HepG2 (cell line): ENCODE results near the gene CLEC5A.

Experiments used
- ATF7-NPFF ChIP-seq: sonication (generic); formaldehyde crosslinking; IDR thresholded peaks from 2 replicates; pipeline ENCODE4 v1.8.1; 2023; ENCODE audit warnings: mild to moderate bottlenecking, low read depth, missing genetic modification reagents, moderate library complexity
- FLYWCH1 ChIP-seq: sonication (generic); formaldehyde crosslinking; IDR thresholded peaks from 2 replicates; pipeline ENCODE4 v1.8.1; 2023; ENCODE audit warnings: mild to moderate bottlenecking, missing genetic modification reagents
- HOXA7 ChIP-seq: sonication (generic); formaldehyde crosslinking; IDR thresholded peaks from 2 replicates; pipeline ENCODE4 v1.8.1; 2022; ENCODE audit warnings: mild to moderate bottlenecking, missing genetic modification reagents, moderate library complexity
- NFE2L2 ChIP-seq: fragments of 150-350 bp; IDR thresholded peaks from 2 replicates; pipeline ENCODE4 v1.6.1; 2014; ENCODE audit warnings: low read length
- RORA ChIP-seq: sonication (generic); formaldehyde crosslinking; IDR thresholded peaks from 2 replicates; pipeline ENCODE4 v1.5.0; 2020; ENCODE audit warnings: mild to moderate bottlenecking, missing genetic modification reagents, moderate library complexity
- SKI ChIP-seq: fragments of 450-650 bp; IDR thresholded peaks from one replicate; pipeline ENCODE4 v1.6.1; 2018; ENCODE audit warnings: mild to moderate bottlenecking; ENCODE audit not compliant: partially characterized antibody
- SUZ12 ChIP-seq: fragments of 150-350 bp; IDR thresholded peaks from 2 replicates; pipeline ENCODE4 v1.6.1; 2014; ENCODE audit warnings: low read depth, low read length
- ZNF33B ChIP-seq: sonication (generic); formaldehyde crosslinking; IDR thresholded peaks from 2 replicates; pipeline ENCODE4 v1.5.1; 2020; ENCODE audit warnings: mild to moderate bottlenecking, missing genetic modification reagents
- ZSCAN9 ChIP-seq: IDR thresholded peaks from 2 replicates; pipeline ENCODE4 v1.6.1; 2016; ENCODE audit warnings: borderline replicate concordance
- TF ChIP-seq, protein P1 (sequence below): sonication (generic); formaldehyde crosslinking; IDR thresholded peaks from 2 replicates; pipeline ENCODE4 v1.4.0; 2020; ENCODE audit warnings: missing genetic modification reagents, borderline replicate concordance
- TF ChIP-seq, protein P2 (sequence below): sonication (generic); formaldehyde crosslinking; IDR thresholded peaks from 2 replicates; pipeline ENCODE4 v1.5.0; 2020; ENCODE audit warnings: mild to moderate bottlenecking, missing genetic modification reagents, moderate library complexity

DNA sequence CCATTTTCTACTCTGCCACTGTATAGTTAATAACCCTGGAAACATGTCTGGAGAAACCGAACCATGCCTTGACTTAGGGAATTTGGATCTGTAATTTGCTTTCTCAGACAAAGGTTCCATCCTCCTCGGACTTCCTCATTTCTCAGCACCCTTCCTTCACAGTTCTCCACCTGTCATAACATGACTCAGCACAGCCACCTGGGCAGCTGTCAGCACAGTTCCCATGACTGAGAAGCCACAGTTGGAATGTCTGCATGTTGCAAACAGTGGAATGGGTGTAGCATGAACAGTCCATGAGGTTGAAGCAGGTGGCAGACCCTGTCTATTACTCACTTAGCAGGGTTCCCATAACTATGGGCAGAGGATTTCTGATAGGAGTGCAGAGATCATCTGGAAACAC, 31.2 kb downstream of the CLEC5A start:
- TF ChIP-seq, protein P1, sequence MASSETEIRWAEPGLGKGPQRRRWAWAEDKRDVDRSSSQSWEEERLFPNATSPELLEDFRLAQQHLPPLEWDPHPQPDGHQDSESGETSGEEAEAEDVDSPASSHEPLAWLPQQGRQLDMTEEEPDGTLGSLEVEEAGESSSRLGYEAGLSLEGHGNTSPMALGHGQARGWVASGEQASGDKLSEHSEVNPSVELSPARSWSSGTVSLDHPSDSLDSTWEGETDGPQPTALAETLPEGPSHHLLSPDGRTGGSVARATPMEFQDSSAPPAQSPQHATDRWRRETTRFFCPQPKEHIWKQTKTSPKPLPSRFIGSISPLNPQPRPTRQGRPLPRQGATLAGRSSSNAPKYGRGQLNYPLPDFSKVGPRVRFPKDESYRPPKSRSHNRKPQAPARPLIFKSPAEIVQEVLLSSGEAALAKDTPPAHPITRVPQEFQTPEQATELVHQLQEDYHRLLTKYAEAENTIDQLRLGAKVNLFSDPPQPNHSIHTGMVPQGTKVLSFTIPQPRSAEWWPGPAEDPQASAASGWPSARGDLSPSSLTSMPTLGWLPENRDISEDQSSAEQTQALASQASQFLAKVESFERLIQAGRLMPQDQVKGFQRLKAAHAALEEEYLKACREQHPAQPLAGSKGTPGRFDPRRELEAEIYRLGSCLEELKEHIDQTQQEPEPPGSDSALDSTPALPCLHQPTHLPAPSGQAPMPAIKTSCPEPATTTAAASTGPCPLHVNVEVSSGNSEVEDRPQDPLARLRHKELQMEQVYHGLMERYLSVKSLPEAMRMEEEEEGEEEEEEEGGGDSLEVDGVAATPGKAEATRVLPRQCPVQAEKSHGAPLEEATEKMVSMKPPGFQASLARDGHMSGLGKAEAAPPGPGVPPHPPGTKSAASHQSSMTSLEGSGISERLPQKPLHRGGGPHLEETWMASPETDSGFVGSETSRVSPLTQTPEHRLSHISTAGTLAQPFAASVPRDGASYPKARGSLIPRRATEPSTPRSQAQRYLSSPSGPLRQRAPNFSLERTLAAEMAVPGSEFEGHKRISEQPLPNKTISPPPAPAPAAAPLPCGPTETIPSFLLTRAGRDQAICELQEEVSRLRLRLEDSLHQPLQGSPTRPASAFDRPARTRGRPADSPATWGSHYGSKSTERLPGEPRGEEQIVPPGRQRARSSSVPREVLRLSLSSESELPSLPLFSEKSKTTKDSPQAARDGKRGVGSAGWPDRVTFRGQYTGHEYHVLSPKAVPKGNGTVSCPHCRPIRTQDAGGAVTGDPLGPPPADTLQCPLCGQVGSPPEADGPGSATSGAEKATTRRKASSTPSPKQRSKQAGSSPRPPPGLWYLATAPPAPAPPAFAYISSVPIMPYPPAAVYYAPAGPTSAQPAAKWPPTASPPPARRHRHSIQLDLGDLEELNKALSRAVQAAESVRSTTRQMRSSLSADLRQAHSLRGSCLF: no peak
- TF ChIP-seq RORA (no peak), SUZ12 (no peak), FLYWCH1 (CRISPR knock-in tag) (no peak), ATF7-NPFF (CRISPR knock-in tag) (no peak), SKI (no peak), NFE2L2 (no peak), ZSCAN9 (CRISPR knock-in tag) (no peak), ZNF33B (CRISPR knock-in tag) (no peak), HOXA7 (no peak)
- TF ChIP-seq, protein P2, sequence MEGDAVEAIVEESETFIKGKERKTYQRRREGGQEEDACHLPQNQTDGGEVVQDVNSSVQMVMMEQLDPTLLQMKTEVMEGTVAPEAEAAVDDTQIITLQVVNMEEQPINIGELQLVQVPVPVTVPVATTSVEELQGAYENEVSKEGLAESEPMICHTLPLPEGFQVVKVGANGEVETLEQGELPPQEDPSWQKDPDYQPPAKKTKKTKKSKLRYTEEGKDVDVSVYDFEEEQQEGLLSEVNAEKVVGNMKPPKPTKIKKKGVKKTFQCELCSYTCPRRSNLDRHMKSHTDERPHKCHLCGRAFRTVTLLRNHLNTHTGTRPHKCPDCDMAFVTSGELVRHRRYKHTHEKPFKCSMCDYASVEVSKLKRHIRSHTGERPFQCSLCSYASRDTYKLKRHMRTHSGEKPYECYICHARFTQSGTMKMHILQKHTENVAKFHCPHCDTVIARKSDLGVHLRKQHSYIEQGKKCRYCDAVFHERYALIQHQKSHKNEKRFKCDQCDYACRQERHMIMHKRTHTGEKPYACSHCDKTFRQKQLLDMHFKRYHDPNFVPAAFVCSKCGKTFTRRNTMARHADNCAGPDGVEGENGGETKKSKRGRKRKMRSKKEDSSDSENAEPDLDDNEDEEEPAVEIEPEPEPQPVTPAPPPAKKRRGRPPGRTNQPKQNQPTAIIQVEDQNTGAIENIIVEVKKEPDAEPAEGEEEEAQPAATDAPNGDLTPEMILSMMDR: no peak
